SKM-1 treated with dmso at 0.1 percent for 144 hours (cell line): ENCODE results near the gene UMAD1.

Experiments
- DNase-seq: peaks from one replicate; lab custom pipeline; 2025; ENCODE audit not compliant: unreplicated experiment; lab: John Stamatoyannopoulos, UW

UMAD1 gene

DNA sequence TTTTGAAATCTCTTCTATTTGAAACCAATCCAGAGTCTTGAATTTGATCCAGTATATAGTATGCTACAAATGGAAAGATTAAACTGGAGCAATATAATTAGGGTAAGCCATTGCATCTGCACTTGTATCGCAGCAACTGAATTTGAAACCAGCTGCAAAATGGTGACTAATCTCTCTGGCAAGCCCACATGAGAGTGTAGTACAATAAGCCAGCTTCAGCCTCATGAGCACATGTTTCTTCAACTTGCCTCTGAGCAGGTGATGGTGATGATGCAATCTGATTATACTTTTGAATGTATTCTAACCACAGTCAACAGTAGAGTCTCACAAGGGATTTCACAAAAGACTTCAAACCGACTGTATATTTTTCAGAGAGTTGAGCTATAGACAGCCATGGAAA, 78.7 kb downstream of the UMAD1 start:
- no peak for DNase-seq

DNA sequence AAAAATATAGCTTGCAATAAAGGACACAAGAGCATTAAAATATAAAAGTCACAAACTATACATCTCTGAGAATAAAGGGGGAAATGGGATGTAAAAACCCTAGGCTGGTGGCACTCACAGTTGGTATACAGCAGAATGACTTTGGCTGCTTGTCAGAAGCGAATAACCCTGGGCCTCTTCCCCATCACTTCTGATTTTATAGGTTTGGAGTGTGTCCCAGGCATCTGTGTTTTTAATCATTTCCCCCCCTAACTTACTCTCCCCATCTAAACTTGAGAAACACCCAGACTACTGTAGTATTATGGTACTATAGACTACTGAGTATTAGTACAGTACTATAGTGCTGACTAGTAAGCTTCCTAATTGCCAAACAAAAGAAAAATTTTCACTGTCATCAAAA, 79.6 kb downstream of the UMAD1 start:
- no peak for DNase-seq

DNA sequence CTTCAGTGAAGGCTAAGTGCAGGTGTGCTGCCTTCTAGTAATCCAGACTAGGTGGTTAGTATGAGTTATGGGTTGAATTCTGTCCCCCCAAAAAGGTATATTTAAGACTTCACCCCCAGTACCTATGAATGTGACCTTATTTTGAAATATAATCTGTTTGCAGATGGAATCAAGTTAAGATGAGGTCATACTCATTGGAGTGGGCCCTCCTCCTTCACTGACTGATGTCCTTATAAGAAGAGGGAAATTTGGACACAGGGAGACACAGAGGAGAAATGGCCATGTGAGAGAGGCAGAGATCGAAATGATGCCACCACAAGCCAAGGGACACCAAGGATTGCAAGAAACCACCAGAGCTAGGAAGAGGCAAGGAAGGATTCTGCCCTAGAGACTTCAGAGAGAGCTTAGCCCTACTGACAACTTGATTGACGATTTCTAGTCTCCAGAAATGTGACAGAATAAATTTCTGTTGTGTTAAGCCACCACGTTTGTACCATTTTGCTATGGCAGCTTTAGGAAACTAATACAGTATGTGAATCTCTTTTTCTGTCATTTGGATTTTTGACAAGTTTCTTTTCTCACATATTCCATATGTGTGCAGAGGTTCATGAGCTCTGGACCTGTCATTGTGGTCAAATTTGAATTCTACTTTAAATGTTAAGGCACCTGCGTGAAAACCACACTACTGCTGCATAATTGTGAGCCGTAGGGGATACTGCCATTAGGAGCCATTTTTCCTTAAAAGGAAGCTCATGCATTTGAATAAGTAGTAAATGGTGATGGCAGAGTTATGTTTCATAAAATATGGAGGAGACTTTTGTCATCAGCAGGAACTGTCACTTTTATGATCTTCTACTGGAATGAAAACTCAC, 80.4 kb downstream of the UMAD1 start:
- no peak for DNase-seq

DNA sequence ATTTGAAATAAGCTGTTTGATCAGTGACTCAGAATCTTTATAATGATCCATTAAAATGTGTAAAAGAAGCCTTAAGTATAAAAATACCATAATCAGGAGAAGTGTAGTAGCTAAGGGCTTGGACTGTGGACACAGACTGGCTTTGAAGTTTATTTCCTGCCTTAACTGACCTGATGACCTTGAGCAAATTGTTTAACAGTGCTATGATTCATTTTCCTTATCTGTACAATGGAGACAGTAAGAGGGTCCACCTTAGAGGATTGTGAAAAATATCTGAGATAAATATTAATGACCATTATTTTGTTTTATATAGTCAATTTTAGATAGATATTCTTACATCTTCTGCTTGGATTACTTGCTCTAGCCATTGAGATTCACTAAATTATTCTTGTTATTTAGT, 91.2 kb downstream of the UMAD1 start:
- no peak for DNase-seq

DNA sequence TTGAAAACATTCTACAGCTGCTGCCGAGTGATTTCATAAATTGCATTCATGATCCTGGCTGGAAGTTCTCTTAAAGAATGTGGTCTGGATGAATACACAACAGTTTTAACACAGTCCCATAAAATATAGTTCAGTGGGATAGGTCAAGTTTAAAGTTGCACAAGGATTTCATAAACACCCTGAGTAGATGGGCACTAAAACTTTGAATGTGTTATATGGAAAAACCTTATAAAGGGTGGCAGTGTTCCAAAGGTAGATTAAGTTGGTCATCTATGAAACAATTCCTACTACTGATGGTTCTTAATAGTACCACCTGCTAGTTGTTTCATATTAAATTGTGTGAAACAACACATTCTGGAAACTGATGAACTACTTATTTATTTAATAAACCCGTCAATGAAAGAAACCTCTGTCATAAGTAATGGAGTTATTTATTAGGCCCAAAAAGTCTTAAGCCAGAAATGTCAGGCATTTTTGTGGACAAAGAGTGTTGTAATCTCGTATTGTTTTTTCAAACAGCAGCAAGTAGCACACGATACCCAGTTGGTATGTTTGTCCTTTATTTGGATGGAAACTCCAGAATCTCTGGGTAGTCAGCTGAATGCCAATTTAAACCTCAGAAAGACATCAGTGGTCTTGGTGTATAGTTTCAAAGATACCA, 92.2 kb downstream of the UMAD1 start:
- DNase-seq: no peak

DNA sequence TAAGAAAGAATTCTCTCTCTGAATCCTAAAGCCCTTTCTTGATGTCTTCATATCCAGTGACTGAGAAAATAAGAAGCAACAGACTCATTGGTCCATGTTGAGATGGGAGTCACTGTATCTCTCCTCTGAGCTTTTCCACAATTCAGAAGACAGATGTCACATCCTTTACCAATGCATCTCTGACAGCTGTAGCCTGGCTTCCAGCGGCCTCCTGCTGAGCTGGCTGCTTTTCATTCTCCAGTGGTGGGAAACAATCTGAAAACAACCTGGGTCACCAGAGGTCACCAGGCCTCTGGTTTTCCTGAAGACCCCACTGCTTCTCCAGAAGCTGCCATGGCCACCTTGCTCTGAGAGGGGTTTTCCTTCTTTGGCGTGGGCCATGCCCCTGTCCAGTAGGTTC, 96.1 kb downstream of the UMAD1 start:
- DNase-seq: no peak

DNA sequence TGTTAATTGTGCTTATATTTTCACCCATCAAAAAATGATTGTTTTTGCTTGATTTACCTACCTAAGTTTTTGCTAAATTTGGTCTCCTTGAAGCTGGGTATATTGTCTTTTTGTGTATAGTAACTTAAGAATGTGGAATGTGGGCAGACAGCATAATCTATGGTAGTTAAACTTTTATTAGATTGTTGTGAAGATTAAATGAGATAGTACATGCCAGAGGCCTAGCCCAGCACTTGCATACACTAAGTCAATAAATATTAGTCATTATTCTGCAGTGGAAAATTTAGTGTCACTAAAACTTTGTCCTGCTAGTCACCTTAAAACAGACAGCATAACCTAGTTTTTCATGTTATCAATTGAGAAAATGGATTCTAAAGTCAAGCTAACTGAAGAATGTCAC, 97.1 kb downstream of the UMAD1 start:
- no peak for DNase-seq

DNA sequence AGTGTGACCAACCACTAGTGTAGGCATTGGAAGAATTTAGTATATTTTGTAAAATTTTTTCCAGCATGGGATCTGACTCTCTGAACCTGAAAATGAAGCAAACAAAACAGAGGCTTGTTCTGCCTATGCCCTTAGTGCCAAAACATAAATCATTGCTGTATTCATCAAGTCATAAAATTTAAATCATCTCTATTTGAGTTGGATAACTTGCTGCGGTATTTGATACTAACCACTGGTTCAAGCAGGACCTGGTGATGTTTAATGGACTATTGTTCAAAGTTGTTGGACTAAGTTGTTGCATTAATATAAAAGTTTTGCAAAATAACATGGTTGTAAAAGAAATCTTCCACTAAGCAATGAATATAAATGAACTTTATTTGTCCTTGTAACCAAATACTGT, 97.6 kb downstream of the UMAD1 start:
- no peak for DNase-seq

DNA sequence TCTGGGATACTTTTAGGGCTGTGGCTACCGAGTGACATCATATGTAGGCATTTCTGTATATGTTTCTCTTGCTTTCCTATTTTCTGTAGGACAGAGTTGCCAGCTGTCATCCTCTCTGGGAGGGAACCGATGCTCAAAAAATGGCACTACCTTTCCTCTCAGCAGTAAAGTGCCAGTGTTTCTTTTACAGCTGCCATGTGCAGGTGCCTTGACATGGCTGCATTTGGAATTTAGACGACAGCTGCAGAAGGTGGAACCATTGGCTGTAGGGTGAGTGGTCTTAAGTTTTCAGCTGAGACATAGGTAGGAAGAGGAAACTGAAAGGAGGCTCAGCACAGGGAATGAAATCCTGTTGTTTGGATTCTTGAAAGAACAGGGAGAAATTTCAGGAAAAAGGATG, 98.1 kb downstream of the UMAD1 start:
- DNase-seq: no peak

DNA sequence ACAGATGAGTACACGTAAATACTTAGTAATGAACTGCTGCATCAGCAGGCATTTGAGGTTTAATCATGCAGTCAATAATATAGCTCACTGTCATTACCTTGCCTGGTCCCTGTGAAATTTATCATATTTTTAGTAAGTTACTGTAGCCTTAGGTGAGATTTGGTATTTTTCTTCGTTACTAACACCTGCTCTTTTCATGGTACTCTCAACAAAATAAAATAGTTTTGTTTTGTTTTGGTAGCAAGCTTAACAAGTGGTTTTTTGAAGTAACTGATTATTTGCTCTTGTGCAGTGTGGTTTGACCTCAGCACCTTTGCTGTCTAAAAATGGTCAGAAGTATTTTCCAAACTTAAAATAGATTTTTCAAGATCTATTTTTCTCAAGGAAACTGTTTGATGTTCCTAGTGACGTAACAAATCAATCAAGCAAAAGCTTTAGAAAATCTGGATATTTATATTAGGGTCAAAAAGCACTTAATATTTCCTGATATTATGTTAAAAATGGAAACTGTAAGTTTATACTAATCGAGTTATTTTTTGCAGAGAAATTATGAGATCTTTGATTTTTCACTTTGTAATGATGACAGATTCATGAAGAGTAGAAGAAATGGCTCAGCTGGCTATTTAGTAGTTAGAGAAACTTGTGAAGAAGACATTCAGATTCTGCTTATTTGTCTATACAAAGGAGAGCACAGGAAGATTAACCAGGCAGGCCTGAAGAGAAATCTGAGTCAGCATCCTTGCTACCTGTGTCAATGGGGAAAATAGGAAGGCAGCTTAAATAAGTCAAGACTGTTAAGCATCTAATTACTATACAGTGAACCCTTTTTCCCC, 98.9 kb downstream of the UMAD1 start:
- no peak for DNase-seq

DNA sequence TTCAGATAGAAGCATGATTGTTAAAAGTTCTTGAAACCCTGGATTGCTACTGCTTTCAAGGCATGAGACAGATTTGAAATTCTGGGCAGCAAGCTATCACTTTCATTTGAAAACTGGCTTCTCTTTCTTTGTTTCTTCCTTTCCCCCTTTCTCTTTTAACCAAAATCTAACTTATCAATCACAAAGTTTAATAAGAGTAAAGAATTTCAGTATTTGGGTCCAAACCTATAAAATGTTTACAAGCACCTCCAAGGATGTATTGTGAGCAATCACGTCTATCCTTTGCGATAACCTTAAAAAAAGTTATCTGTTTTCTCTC, 99.4 kb downstream of the UMAD1 start:
- DNase-seq: no peak

DNA sequence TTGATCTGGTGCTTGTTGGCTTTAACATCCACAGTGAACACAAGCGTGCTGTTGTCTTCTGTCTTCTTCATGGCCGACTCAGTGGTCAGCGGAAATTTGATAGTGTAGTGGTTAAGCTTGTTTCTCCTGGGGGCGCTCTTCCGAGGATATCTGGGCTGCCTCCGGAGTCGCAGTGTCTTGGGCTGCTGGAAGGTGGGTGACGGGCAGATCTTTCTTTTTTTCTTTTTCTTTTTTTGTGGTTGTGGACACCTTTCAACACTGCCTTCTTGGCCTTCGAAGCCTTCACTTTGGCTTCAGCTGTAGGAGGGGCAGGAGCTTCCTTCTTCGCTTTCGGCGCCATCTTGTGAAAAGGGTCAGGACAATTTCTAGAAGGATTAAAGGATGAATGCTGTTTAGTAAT, 101.7 kb downstream of the UMAD1 start:
- no peak for DNase-seq

DNA sequence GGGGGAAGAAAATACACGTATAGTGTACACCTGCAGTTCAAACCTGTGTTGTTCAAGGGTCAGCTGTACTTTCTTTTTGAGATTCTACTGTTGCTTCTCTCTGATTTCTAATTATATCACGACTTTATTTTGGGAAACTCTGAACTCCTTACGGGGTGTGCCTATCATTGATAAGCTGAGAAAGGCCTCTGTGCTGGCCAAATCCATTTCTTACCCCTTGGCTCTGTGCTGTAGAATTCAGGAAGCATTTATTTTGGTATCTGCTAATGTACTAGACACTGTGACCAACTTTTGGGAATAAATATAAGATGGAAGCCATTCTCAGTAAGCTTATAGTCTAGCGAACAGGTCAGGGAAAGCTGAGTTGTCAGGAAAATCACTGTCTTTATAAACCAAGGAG, 104.7 kb downstream of the UMAD1 start:
- no peak for DNase-seq

DNA sequence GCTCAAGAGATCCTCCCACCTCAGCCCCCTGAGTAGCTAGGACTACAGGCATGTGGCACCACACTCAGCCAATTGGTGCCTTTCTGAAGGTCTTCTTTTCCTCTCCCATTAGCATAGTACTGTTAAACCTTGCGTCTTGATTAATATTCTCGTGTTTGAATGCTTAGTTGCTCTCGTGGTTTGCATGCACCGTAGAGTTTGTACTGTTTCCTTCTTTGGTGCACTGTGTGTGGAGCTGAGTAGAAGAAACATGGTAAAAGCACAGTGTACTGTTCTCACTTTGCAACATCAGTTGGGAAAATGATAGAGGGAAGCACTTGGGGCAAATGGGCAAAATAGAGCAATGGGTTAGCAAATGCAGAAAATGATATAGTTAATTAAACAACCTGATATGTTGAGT, 105.4 kb downstream of the UMAD1 start:
- DNase-seq: no peak

DNA sequence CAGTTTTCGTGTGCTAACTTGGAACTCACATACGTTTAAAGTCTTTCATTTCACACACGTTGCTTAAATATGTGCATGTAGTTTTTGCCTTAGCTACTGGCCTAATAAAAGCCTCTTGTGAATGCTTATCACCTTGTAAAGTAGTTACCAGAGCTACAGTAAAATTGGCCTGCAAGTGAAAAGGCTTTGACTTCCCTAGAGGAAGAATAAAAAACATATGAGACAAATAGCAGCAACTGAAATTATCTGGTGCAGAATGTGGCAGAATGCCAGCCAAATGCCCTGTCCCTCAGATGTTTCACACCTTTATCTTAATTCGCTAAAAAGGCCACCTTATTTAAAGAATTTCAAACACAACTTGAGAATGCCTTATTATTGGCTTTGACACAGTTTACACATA, 105.9 kb downstream of the UMAD1 start:
- DNase-seq: no peak

DNA sequence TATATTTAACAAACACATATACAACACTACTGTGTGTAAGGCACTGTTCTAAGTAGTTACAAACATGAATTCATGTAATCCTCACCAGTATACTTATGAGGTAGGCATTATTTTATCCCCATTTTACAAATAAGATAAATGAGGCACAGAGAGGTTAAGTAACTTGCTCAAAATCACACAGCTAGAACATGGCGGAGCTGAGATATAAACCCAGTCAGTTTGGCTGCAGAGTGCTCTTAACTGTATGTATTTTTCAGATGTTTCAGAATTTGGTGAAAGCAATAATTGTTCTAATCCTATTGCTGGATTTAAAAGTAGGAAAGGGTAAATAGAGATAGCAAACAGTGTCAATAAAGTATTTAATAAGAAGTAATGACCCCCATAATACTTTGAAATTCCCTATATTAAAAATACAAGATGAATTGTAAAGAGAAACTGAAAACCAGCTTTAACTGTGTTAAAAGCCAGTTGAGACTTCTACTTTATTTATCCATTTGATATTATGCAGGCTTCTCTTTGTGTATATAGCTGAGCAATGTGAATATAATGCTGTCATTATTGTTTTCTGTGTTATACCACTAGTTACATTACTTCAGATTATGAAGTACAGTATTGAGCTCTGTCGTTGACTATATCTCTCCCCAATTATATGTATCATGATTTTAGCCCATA, 110.2 kb downstream of the UMAD1 start:
- DNase-seq: no peak

DNA sequence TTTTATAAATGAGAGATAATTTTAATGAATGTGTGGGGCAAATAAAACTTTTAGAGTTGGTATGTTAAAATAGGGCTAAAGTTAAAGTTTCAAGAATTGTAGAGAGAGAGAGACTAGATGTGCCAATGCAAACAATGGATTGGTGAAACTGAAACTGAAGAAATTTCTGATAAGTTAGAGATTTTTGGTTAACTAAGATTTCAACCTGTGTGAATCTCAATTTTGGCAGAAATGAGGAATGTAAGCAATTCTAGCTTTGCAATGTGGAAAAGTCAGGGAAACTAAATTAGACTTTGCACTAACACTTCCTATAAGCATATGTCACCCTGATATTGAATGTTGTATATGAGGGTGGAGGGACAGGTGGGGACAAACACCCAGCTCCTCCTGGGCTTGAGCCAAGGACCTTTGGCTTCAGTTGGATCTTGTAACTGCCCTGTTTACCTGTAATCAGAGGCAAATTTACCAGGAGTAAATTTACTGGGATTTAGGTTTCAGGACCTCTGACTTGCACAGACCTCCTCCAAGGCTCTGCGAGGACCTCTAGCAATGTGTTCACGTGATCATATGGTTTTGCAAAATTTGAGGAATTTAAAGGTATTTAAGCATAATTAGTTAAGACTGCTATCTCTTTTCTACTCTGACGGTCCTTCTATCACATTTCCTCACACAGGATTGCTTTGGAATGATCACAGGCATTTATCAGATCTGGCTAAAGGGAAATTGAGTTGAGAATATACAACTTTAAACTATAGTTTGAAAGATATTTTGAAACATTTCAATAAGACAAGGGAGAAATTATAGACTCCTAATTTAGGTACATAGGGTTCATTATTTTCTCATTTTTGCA, 110.9 kb downstream of the UMAD1 start:
- DNase-seq: no peak

DNA sequence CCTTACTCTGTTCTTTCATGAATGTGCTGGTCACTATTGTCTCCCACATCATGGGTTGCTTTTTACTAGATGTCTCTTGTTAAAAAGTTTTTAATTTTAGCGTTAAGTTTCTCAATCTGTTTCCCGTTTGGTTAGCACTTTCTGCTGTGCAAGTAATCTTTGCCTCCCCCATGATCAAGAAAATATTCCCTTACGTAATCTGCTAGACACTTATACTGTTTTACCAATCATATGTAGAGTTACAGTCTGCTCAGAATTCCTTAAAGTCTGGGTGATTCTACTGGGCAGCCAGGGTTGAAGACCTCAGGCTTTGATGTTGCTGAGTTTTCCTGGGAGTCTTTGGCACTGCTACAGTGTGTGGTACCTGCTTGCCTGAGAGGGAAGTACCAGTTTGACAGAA, 116.0 kb downstream of the UMAD1 start:
- no peak for DNase-seq

DNA sequence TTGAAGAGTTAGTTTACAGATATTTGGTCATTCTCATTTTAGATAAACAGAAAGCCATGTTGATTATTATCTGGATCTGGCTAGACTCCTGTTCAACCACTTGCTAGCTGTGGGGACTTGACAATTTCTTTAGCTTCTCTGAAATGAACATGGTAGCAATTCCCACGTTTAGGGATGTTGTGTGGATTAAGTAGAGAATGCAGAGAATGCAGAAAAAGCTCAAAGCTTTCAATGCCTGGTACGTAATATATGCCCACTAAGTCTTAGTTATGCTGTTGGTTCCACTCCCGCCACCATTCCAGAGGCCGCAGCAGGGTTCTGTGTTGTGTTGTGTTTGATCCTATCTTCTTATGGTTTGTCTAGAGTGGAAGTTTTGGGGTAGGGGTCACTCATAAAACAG, 117.0 kb downstream of the UMAD1 start:
- DNase-seq: no peak

DNA sequence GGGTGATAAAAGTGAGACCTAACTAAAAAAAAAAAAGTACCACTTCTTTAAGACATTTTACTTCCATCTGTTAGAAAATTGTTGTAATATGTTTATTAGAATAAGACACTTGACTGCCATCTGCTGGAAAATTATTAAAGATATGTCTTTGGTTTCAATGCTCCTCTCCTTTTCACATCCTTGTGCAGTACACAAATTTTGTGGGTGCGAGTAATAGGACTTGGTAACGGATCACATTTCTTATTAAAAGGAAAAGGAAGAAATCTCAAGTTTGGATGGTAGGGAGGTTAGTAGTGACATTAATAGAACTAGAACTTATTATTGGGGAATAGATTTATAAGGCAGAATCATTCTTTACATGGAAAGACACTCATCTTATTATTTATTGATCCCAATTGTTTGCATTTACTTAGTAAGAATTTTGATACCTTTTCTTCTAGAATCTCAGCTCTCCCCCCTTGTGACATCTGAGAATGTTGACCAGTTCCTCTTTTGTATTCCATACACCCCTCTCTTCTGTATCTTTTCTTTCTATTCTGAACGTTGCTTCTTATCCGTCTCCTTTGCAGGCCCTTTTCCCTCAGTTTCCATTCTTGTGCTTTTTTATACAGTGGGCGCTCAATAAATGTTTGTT, 120.9 kb downstream of the UMAD1 start:
- DNase-seq: no peak
